ENCODE data around the gene C2orf80.

DNA sequence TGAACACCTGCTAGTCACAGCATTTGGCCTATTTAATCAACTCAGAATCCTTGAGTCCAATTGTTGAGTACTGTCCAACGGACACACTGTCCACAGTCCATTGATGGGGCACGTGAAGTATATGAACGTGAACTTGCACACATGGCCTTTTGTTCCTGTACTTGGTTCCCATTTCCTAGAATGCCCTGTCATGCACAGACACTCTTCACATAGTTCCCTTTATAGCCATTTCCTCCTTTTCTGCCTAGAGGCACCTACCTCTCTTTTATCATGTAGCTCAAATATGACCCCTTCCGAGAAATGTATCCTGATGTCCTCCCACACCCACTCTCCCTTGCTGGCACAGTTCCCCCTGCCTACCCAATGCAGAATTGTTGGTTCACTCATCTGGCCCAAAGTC, 17.7 kb downstream of the C2orf80 start:
- TF ChIP-seq, protein P1, sequence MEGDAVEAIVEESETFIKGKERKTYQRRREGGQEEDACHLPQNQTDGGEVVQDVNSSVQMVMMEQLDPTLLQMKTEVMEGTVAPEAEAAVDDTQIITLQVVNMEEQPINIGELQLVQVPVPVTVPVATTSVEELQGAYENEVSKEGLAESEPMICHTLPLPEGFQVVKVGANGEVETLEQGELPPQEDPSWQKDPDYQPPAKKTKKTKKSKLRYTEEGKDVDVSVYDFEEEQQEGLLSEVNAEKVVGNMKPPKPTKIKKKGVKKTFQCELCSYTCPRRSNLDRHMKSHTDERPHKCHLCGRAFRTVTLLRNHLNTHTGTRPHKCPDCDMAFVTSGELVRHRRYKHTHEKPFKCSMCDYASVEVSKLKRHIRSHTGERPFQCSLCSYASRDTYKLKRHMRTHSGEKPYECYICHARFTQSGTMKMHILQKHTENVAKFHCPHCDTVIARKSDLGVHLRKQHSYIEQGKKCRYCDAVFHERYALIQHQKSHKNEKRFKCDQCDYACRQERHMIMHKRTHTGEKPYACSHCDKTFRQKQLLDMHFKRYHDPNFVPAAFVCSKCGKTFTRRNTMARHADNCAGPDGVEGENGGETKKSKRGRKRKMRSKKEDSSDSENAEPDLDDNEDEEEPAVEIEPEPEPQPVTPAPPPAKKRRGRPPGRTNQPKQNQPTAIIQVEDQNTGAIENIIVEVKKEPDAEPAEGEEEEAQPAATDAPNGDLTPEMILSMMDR (IDR thresholded peaks at IDR 0.05), result no peak
- no peak for TF ChIP-seq EZH2 (IDR thresholded peaks at IDR 0.05; ENCODE audit: borderline replicate concordance, insufficient read depth, low read depth, low read length, poor library complexity, severe bottlenecking)

Data from B cell (primary cell).